ENCODE data around the gene SSNA1.

The SSNA1 gene

DNA sequence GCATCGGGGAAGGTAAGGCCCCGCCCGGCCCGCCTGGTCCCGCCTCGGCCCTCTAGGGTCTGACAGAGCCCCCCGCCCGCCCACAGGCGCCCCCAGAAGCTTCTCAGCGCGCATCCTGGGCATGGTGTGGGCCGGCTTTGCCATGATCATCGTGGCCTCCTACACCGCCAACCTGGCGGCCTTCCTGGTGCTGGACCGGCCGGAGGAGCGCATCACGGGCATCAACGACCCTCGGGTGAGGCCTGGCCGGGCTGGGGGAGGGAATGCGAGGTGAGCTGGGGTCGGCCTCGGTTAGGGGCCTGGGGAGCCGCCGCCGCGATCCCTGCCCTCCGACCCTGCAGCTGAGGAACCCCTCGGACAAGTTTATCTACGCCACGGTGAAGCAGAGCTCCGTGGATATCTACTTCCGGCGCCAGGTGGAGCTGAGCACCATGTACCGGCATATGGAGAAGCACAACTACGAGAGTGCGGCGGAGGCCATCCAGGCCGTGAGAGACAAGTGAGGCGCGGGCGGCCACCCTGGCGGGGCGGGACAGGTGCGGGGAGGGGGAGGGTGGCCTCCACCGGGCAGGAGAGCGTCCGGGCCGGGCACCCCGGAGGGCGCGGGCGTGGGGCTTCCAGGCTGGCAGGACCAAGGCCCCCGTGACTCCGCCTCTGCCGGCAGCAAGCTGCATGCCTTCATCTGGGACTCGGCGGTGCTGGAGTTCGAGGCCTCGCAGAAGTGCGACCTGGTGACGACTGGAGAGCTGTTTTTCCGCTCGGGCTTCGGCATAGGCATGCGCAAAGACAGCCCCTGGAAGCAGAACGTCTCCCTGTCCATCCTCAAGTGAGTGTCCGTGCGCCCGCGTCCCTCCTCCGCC, 25.7 kb upstream of the SSNA1 start:
- peak overlapping the region; percentile 32 for H3K4me3 Mint-ChIP-seq
- DNase-seq (ENCODE audit: low spot score in 2 of 2) (no peak), ATAC-seq (peak; percentile 29)

GRCh38 chr9:137163365-137163715, 25.1 kb upstream of the SSNA1 start:
- no peak overlapping the region for H3K27ac Mint-ChIP-seq
- no peak for ATAC-seq
- no peaks in the 10 kb centered on the region for H3K9me3 Mint-ChIP-seq
- no peaks in the 10 kb centered on the region for H3K36me3 Mint-ChIP-seq
- peaks cover 11% of the 10 kb centered on the region for H3K4me1 Mint-ChIP-seq
- DNase-seq (ENCODE audit: low spot score in 2 of 2): no peak
- H3K4me3 Mint-ChIP-seq: peak overlapping the region; percentile 32

More for the DNA sequence above, 25.7 kb upstream of the SSNA1 start:
- Mint-ChIP-seq H3K9me3 (no peaks in the 10 kb centered on the region), H3K4me1 (peaks cover 17% of the 10 kb centered on the region), H3K27ac (no peak overlapping the region), H3K36me3 (no peaks in the 10 kb centered on the region)

GRCh38 chr9:137163805-137164204, 24.7 kb upstream of the SSNA1 start:
- no peak for ATAC-seq
- no peaks in the 10 kb centered on the region for H3K9me3 Mint-ChIP-seq
- H3K4me1 Mint-ChIP-seq: peaks cover 7% of the 10 kb centered on the region
- peak overlapping the region; percentile 32 for H3K4me3 Mint-ChIP-seq
- no peaks in the 10 kb centered on the region for H3K36me3 Mint-ChIP-seq
- no peak for DNase-seq (ENCODE audit: low spot score in 2 of 2)
- H3K27ac Mint-ChIP-seq: no peak overlapping the region

DNA sequence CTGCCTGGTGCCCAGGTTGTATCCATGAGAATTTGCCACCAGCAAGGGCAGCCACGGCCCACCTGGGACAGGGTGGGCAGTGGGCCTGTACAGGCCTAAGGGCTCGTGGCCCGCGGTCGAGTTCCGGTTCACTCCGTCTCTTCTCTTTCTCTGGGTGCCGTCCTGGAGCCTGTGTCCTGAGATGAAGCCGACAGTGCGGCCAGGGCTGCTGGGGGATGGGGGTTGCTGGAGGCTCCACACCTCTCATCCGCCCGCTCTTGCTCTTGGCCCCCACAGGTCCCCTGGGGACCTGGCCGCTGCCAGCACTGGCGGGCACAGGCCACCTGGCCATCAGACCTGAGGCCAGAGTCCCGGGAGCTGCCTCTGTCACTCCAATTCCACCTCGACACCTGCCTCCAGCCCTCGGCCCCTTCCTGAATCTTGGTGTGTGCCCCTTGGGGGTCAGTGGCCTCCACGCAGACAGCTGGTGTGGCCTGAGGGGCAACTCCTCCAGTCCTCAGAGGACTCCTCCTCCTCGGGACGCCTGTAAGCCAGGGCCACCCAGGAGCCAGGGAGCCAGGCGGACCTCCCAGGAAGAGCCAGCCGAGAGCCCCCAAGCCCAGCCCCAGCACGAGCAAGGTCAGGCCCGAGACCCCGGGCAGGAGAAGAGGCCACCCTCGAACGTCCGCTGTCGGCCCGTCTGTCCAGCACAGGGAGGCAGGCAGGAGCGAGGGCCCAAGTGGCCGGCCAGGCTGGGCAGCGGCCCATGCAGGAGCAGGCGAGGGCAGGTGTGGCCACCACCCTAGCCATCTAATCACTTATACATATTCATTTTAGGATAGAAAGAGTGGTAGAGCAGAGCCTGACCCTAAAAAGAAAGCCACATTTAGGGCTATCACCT, 23.9 kb upstream of the SSNA1 start:
- ATAC-seq (no peak), DNase-seq (ENCODE audit: low spot score in 2 of 2) (no peak)
- H3K27ac Mint-ChIP-seq: no peak overlapping the region
- no peaks in the 10 kb centered on the region for H3K4me1 Mint-ChIP-seq
- H3K9me3 Mint-ChIP-seq: no peaks in the 10 kb centered on the region
- H3K36me3 Mint-ChIP-seq: no peaks in the 10 kb centered on the region
- no peak overlapping the region for H3K4me3 Mint-ChIP-seq

DNA sequence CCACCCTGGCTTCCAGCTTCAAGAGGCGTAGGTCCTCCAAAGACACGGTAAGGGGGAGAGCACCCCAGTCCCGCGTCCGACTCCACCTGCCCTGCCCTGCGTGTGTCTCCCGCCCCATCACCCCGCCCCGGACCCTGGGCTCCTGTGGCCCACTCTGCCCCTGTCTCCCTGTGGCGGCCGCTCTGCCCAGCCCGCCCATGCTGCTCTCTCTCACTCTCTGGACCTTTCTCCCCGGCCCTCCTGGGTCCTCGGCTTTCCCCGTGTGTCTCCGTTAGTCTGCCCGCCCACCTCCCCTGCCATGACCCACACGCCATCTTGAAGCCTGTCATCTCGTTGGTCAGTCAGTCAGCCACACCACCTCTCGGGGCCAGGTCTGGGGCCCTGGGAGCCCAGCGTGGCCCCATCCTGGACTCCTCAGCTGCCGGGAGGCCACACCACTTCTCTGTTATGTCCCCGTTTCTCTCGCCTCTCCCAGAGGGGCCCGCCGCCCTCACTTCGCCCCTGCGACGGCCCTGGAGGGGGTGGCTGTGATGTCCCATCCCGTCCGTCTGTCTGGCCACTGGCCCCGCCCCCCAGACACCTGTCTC, 23.1 kb upstream of the SSNA1 start:
- Mint-ChIP-seq H3K4me3 (no peak overlapping the region), H3K4me1 (no peaks in the 10 kb centered on the region), H3K27ac (no peak overlapping the region), H3K36me3 (no peaks in the 10 kb centered on the region), H3K9me3 (no peaks in the 10 kb centered on the region)
- ATAC-seq: no peak
- DNase-seq (ENCODE audit: low spot score in 2 of 2): no peak

- H3K9me3 Mint-ChIP-seq: no peaks in the 10 kb centered on the region
- DNase-seq (ENCODE audit: low spot score in 2 of 2) (no peak), ATAC-seq (no peak)
- no peaks in the 10 kb centered on the region for H3K4me1 Mint-ChIP-seq
- H3K4me3 Mint-ChIP-seq: no peak overlapping the region
- H3K36me3 Mint-ChIP-seq: no peaks in the 10 kb centered on the region
- H3K27ac Mint-ChIP-seq: no peak overlapping the region
Observed at GRCh38 chr9:137166380-137167229, 21.9 kb upstream of the SSNA1 start.

DNA sequence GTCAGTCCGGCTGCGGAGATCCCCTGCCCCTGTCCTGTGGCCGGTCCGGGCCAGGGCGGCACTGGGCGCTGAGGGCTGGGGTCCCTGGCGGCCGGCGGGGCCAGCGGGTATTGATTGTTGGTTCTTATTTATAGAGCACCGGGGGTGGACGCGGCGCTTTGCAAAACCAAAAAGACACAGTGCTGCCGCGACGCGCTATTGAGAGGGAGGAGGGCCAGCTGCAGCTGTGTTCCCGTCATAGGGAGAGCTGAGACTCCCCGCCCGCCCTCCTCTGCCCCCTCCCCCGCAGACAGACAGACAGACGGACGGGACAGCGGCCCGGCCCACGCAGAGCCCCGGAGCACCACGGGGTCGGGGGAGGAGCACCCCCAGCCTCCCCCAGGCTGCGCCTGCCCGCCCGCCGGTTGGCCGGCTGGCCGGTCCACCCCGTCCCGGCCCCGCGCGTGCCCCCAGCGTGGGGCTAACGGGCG, 21.2 kb upstream of the SSNA1 start:
- ATAC-seq (no peak), DNase-seq (ENCODE audit: low spot score in 2 of 2) (no peak)
- no peaks in the 10 kb centered on the region for H3K36me3 Mint-ChIP-seq
- H3K27ac Mint-ChIP-seq: no peak overlapping the region
- H3K4me1 Mint-ChIP-seq: no peaks in the 10 kb centered on the region
- H3K9me3 Mint-ChIP-seq: no peaks in the 10 kb centered on the region
- no peak overlapping the region for H3K4me3 Mint-ChIP-seq

GRCh38 chr9:137167747-137168572, 20.5 kb upstream of the SSNA1 start:
- ATAC-seq: peak; percentile 2
- no peak for DNase-seq (ENCODE audit: low spot score in 2 of 2)
- Mint-ChIP-seq H3K9me3 (no peaks in the 10 kb centered on the region), H3K4me3 (peak overlapping the region; percentile 43), H3K4me1 (no peaks in the 10 kb centered on the region), H3K27ac (no peak overlapping the region), H3K36me3 (no peaks in the 10 kb centered on the region)

GRCh38 chr9:137168573-137168903, 19.9 kb upstream of the SSNA1 start:
- Mint-ChIP-seq H3K4me1 (no peaks in the 10 kb centered on the region), H3K36me3 (no peaks in the 10 kb centered on the region), H3K4me3 (peak overlapping the region; percentile 43), H3K27ac (no peak overlapping the region), H3K9me3 (no peaks in the 10 kb centered on the region)
- ATAC-seq (peak; percentile 17), DNase-seq (ENCODE audit: low spot score in 2 of 2) (no peak)

- Mint-ChIP-seq H3K4me3 (peak overlapping the region; percentile 43), H3K27ac (no peak overlapping the region), H3K9me3 (no peaks in the 10 kb centered on the region), H3K4me1 (no peaks in the 10 kb centered on the region), H3K36me3 (no peaks in the 10 kb centered on the region)
- DNase-seq (ENCODE audit: low spot score in 2 of 2): peak in 1 of 2 donors; percentile 67
- peak; percentile 40 for ATAC-seq
Observed at GRCh38 chr9:137168904-137169856, 19.3 kb upstream of the SSNA1 start.

DNA sequence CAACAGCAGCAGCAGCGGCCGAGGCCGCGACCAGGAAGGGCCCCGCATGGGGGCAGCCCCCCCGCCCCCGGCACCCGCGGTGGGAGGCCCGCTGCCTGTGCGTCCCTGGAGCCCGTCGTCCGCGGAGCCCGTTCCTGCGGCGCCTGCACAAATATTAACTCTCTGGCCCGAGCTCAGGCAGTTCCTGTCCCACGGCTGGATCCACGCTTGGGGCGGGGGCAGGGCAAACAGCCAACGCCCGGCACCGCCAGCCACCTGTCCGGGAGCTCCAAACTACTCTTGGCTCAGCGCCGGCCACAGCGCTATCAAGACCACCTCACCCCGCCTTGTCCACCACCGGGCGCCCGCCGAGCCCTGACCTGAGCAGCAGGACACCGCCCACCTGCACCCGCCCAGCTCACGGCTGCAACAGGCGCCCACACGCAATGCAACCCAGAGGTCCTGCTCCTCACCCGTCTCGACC, 18.5 kb upstream of the SSNA1 start, which contains the start of gene LRRC26:
LRRC26 (minus strand) TSS at position 156 of the 463 bp plus-strand sequence; CDS start at position 48, 108 bp downstream.
- no peaks in the 10 kb centered on the region for H3K36me3 Mint-ChIP-seq
- H3K9me3 Mint-ChIP-seq: no peaks in the 10 kb centered on the region
- H3K4me3 Mint-ChIP-seq: peak within 1 kb of the TSS; percentile 43
- H3K4me1 Mint-ChIP-seq: no peaks in the 10 kb centered on the region
- no peak for DNase-seq (ENCODE audit: low spot score in 2 of 2)
- H3K27ac Mint-ChIP-seq: no peak within 1 kb of the TSS
- ATAC-seq: no peak

- Mint-ChIP-seq H3K36me3 (no peaks in the 10 kb centered on the region), H3K27ac (no peak overlapping the region), H3K4me3 (no peak overlapping the region), H3K4me1 (no peaks in the 10 kb centered on the region), H3K9me3 (no peaks in the 10 kb centered on the region)
- no peak for ATAC-seq
- DNase-seq (ENCODE audit: low spot score in 2 of 2): no peak
Observed at GRCh38 chr9:137170486-137171148, 17.9 kb upstream of the SSNA1 start.

Measured in stimulated activated effector memory CD8-positive, alpha-beta T cell treated with anti-CD3 and anti-CD28 coated beads, Interleukin-12 subunit alpha, Interleukin-12 subunit beta, amount 100 ng/mL, for 72 hours (primary cell).